K562 (cell line): ENCODE results near the gene ITSN2. TPM values are rescaled to one million over a fixed set of nuclear protein-coding genes. Genes with fewer than 3 reads are reported as not detected.

ENCODE experiments used
- ATAC-seq: fragments of 200-7000 bp; cut with Tn5 transposase; 3 replicates; pipeline ENCODE4 v1.9.1; 2020; ENCODE audit warnings: moderate library complexity
- BruUV-seq: library from RNA; stranded (reverse); fragments of 400-500 nt; replicated peaks from 2 replicates; lab custom pipeline; 2021; lab: Mats Ljungman, UMichigan
- CTCF ChIA-PET: fragments of 300-600 bp; formaldehyde crosslinking; extraction: SDS; loops from one replicate; lab custom pipeline; 2021; ENCODE audit warnings: low intra/inter-chr PET ratio; lab: Yijun Ruan, JAX
- POLR2A ChIA-PET: fragments of 300-600, 350-650 bp; sonication (Branson Sonifier 250); formaldehyde crosslinking; extraction: SDS; loops from one replicate; lab custom pipeline; 2021; ENCODE audit warnings: antibody characterized with exemption, inconsistent platforms; lab: Yijun Ruan, JAX
- DNase-seq, 4 experiments: peaks; one replicate each; pipeline versions ENCODE4 v3.0.0 to v3.0.0-alpha.2; 2011 to 2018; ENCODE audit warnings: low spot score in 3 of 4, mixed read lengths in 3 of 4; ENCODE audit errors: extremely low read depth in 1 of 4
- FAIRE-seq: peaks from 2 replicates; lab custom pipeline; 2011; peaks lifted over from hg19 to GRCh38; lab: Jason Lieb, UNC
- H2AFZ ChIP-seq: 2 replicates; pipeline ENCODE4 v1.6.0; 2011; ENCODE audit warnings: low read depth, low read length, control low read depth, inconsistent platforms
- H3K27ac ChIP-seq: fragments of 200-600 bp; 3 replicates; pipeline ENCODE4 v1.8.0; 2011; ENCODE audit warnings: low read depth, mild to moderate bottlenecking, control low read depth, inconsistent platforms, low read length, moderate library complexity, mixed read lengths; ENCODE audit errors: extremely low read depth
- H3K27me3 ChIP-seq, 2 experiments: fragments of 300-600 bp in 1 of 2; 2 replicates in 1 of 2; 3 replicates in 1 of 2; pipeline versions ENCODE4 v1.6.0 to v1.8.0; 2011; ENCODE audit warnings: inconsistent platforms in 2 of 2, low read length in 2 of 2, mild to moderate bottlenecking in 1 of 2, mixed read lengths in 1 of 2, moderate library complexity in 1 of 2; ENCODE audit not compliant: control insufficient read depth in 2 of 2, insufficient read depth in 2 of 2
- H3K36me3 ChIP-seq: fragments of 300-600 bp; 3 replicates; pipeline ENCODE4 v1.8.0; 2011; ENCODE audit warnings: mild to moderate bottlenecking, low read length, inconsistent platforms; ENCODE audit not compliant: control insufficient read depth, insufficient read depth
- H3K4me1 ChIP-seq, 2 experiments: fragments of 200-600 bp in 1 of 2; replicated peaks in 1 of 2; 2 replicates in 1 of 2; 3 replicates in 1 of 2; pipeline versions ENCODE4 v1.5.1 to v1.8.0; 2011; ENCODE audit warnings: inconsistent platforms in 2 of 2, low read length in 2 of 2, mild to moderate bottlenecking in 1 of 2, mixed read lengths in 1 of 2, moderate library complexity in 1 of 2; ENCODE audit not compliant: control insufficient read depth in 2 of 2, insufficient read depth in 2 of 2
- H3K4me2 ChIP-seq: 2 replicates; pipeline ENCODE4 v1.6.1; 2011; ENCODE audit warnings: low read length, control low read depth, inconsistent platforms, mixed read lengths; ENCODE audit not compliant: insufficient read depth
- H3K4me3 ChIP-seq: fragments of 200-600 bp; sonication (generic), shearing (Covaris generic); 2 replicates; pipeline ENCODE4 v1.5.1; 2016; ENCODE audit warnings: control low read depth, inconsistent platforms
- H3K79me2 ChIP-seq: fragments of 200-600 bp; 3 replicates; pipeline ENCODE4 v1.8.0; 2011; ENCODE audit warnings: low read length, inconsistent platforms; ENCODE audit not compliant: control insufficient read depth, insufficient read depth
- H3K9ac ChIP-seq, 2 experiments: 2 replicates each; pipeline versions ENCODE4 v1.6.0 to v1.6.1; 2011; ENCODE audit warnings: low read depth in 2 of 2, low read length in 2 of 2, control low read depth in 1 of 2, inconsistent platforms in 1 of 2, mild to moderate bottlenecking in 1 of 2, mixed read lengths in 1 of 2; ENCODE audit not compliant: insufficient read depth in 1 of 2
- H3K9me1 ChIP-seq: one replicate; pipeline ENCODE4 v1.6.0; 2011; ENCODE audit warnings: inconsistent platforms, mild to moderate bottlenecking, low read length, moderate library complexity; ENCODE audit not compliant: control insufficient read depth, insufficient read depth
- H3K9me3 ChIP-seq: replicated peaks from 2 replicates; pipeline ENCODE4 v1.5.1; 2011; ENCODE audit warnings: low read depth, low read length, inconsistent platforms; ENCODE audit not compliant: control insufficient read depth, insufficient read depth
- H4K20me1 ChIP-seq: replicated peaks from 2 replicates; pipeline ENCODE4 v1.6.1; 2011; ENCODE audit warnings: low read length, inconsistent platforms, mixed read lengths; ENCODE audit not compliant: control insufficient read depth, insufficient read depth
- DEAF1 ChIP-seq: fragments of 450-650 bp; formaldehyde crosslinking; IDR thresholded peaks from 2 replicates; pipeline ENCODE4 v1.4.0; 2020; ENCODE audit warnings: mild to moderate bottlenecking, moderate library complexity
- FOXJ2 ChIP-seq: fragments of 200-800 bp; sonication (Bioruptor generic); IDR thresholded peaks from 2 replicates; pipeline ENCODE4 v1.6.1; 2016; ENCODE audit warnings: missing genetic modification characterization, missing compliant biosample characterization
- HOXB6 ChIP-seq: fragments of 250-450 bp; sonication (Bioruptor Pico); IDR thresholded peaks from 2 replicates; pipeline ENCODE4 v1.5.1; 2022; ENCODE audit warnings: mild to moderate bottlenecking, borderline replicate concordance
- MAX ChIP-seq: sonication (generic); formaldehyde crosslinking; IDR thresholded peaks from 2 replicates; pipeline ENCODE4 v1.9.0; 2022; ENCODE audit warnings: mild to moderate bottlenecking, missing genetic modification reagents
- PHF21A ChIP-seq: fragments of 450-650 bp; IDR thresholded peaks from 2 replicates; pipeline ENCODE4 v1.6.1; 2017; ENCODE audit warnings: low read depth, borderline replicate concordance
- RUNX1 ChIP-seq: sonication (generic); IDR thresholded peaks from 2 replicates; pipeline ENCODE4 v1.6.1; 2016; ENCODE audit warnings: antibody characterized with exemption, low read depth
- SETDB1 ChIP-seq: IDR thresholded peaks from one replicate; pipeline ENCODE4 v1.6.1; 2012; ENCODE audit warnings: low read length, control low read depth, inconsistent platforms
- SIN3A ChIP-seq, 2 experiments: fragments of 150-350 bp in 1 of 2; IDR thresholded peaks; 2 replicates each; pipeline ENCODE4 v1.6.1; 2011 to 2016; ENCODE audit warnings: borderline replicate concordance in 2 of 2, low read depth in 2 of 2, low read length in 2 of 2, mild to moderate bottlenecking in 2 of 2, moderate library complexity in 2 of 2; ENCODE audit not compliant: control insufficient read depth in 1 of 2
- TEAD4 ChIP-seq, 2 experiments: sonication (generic) in 1 of 2; formaldehyde crosslinking in 1 of 2; IDR thresholded peaks; 2 replicates each; pipeline versions ENCODE4 v1.6.1 to v1.8.0; 2012 to 2022; ENCODE audit warnings: borderline replicate concordance in 1 of 2, inconsistent platforms in 1 of 2, low read length in 1 of 2, mild to moderate bottlenecking in 1 of 2, missing genetic modification reagents in 1 of 2
- TGIF2 ChIP-seq: sonication (generic); formaldehyde crosslinking; IDR thresholded peaks from 2 replicates; pipeline ENCODE4 v1.8.1; 2022; ENCODE audit warnings: mild to moderate bottlenecking, missing genetic modification reagents, moderate library complexity
- ZNF184 ChIP-seq: sonication (generic); formaldehyde crosslinking; IDR thresholded peaks from 2 replicates; pipeline ENCODE4 v1.5.0; 2020; ENCODE audit warnings: missing genetic modification reagents
- WGBS: fragments of 100-300 bp; shearing (Covaris generic); methylation state at CpG from one replicate; pipeline ENCODE4 v1.1.6; 2016; ENCODE audit warnings: low coverage, mixed read lengths; ENCODE audit not compliant: insufficient coverage; ENCODE audit errors: missing lambda C conversion rate; 5-methylcytosine and 5-hydroxymethylcytosine counted together
- in situ Hi-C: fragments of 300-500 bp; cut with MboI; formaldehyde crosslinking; loops from 4 replicates; pipeline ENCODE4 v1.15.0; 2018; ENCODE audit warnings: inconsistent platforms, mixed read lengths
- intact Hi-C: fragments of 100-400 bp; cut with micrococcal nuclease; formaldehyde crosslinking; loops from 2 replicates; pipeline ENCODE4 v1.14.2; 2022
- polyA plus RNA-seq, 8 experiments: library from polyadenylated mRNA; depleted of rRNA in 4 of 8; stranded (reverse) in 5 of 8; unstranded in 3 of 8; fragments of >200 nt; fragmentation: Nextera tagmentation in 2 of 8; fragmentation: Illumina TruSeq in 1 of 8; extraction: Ambion mirVana in 2 of 8; extraction: Trizol in 1 of 8; gene quantifications; 2 replicates each; pipeline versions ENCODE4 v1.2.1 to v1.2.3, GENCODE V29; 2011 to 2014; ENCODE audit warnings: inconsistent platforms in 1 of 8, missing spikeins in 1 of 8
- total RNA-seq, 7 experiments: library from RNA; depleted of rRNA in 6 of 7; stranded (reverse); fragments of >200 nt in 6 of 7; fragmentation: Illumina TruSeq in 2 of 7; extraction: Trizol in 2 of 7; gene quantifications; 2 replicates each; pipeline versions ENCODE4 v1.2.1 to v1.2.3, GENCODE V29; 2011 to 2021; ENCODE audit warnings: low replicate concordance in 1 of 7

Gene ITSN2
- total and polyA plus RNA-seq, 9 of the 15 experiments (the other 6 are each of a cell fraction or from before 2014, with no cell fraction given), result 6.6 to 19.9 (median 15.2) TPM

GRCh38 chr2:24285484-24286152 is 74.7 kb downstream of the ITSN2 start:
- Histone ChIP-seq H3K9ac (no peak overlapping the region), H3K27me3 (no peaks in the 10 kb centered on the region), H3K79me2 (no peaks in the 10 kb centered on the region), H3K4me2 (no peak overlapping the region), H4K20me1 (no peaks in the 10 kb centered on the region), H3K9me1 (no peaks in the 10 kb centered on the region), H3K9me3 (no peaks in the 10 kb centered on the region), H3K4me1 (no peaks in the 10 kb centered on the region), H3K4me3 (no peak overlapping the region), H3K36me3 (no peaks in the 10 kb centered on the region), H3K27ac (no peak overlapping the region), H2AFZ (no peak overlapping the region)
- in situ Hi-C loops, result no loop called here
- ChIA-PET POLR2A (interaction anchor here (0.7 to 1.2 kb wide), 3 partner anchors 14 to 213 kb away, joined by 3 to 4 read pairs (median 3); no protein-coding TSS in a partner anchor), CTCF (no interaction called here)
- ATAC-seq (no peak), DNase-seq (no peak), FAIRE-seq (no peak)
- intact Hi-C loops, result no loop called here
- WGBS, result 81% methylated on average over 2 of the region's 2 CpGs
- BruUV-seq, result no TSS peak
- TF ChIP-seq SETDB1, result no peak
- TF ChIP-seq SIN3A (IDR thresholded peaks at IDR 0.05; ENCODE audit: borderline replicate concordance in 2 of 2, control insufficient read depth in 1 of 2, low read depth in 2 of 2, low read length in 2 of 2), result no peak
- no peak for TF ChIP-seq TEAD4 (IDR thresholded peaks at IDR 0.05; ENCODE audit: low read length)
- no peak for TF ChIP-seq TEAD4 (CRISPR knock-in tag; IDR thresholded peaks at IDR 0.05; ENCODE audit: borderline replicate concordance)
- no peak for TF ChIP-seq HOXB6 (CRISPR knock-in tag)
- TF ChIP-seq MAX, result no peak
- no peak for TF ChIP-seq TGIF2 (CRISPR knock-in tag)
- no peak for TF ChIP-seq ZNF184
- no peak for TF ChIP-seq DEAF1 (CRISPR knock-in tag)
- TF ChIP-seq FOXJ2, result no peak
- no peak for TF ChIP-seq PHF21A
- no peak for TF ChIP-seq RUNX1
